Measurements from ENCODE around the gene MBIP.
"Not testable (repeated sequence)": the region's sequence is repeated elsewhere in the genome, so short reads cannot be mapped to it uniquely, and the experiment has no call there.

The MBIP gene

GRCh38 chr14:36356862-36357261 is 36.4 kb upstream of the MBIP start:
- Histone ChIP-seq H3K27ac (no peak overlapping the region), H3K4me3 (no peak overlapping the region)
- DNase-seq (ENCODE audit: low spot score): no peak
- no peak for TF ChIP-seq CTCF (IDR thresholded peaks at IDR 0.05)

- TF ChIP-seq CTCF (IDR thresholded peaks at IDR 0.05): no peak
- no peak overlapping the region for H3K4me3 ChIP-seq
- no peak overlapping the region for H3K27ac ChIP-seq
- DNase-seq (ENCODE audit: low spot score): no peak
Measured at GRCh38 chr14:36346052-36346451, 25.6 kb upstream of the MBIP start.

- H3K4me3 ChIP-seq: no peak overlapping the region
- no peak overlapping the region for H3K27ac ChIP-seq
- DNase-seq (ENCODE audit: low spot score): no peak
- no peak for TF ChIP-seq CTCF (IDR thresholded peaks at IDR 0.05)
Measured at GRCh38 chr14:36344211-36344610, 23.8 kb upstream of the MBIP start.

- DNase-seq (ENCODE audit: low spot score); H3K27ac ChIP-seq; H3K4me3 ChIP-seq: not testable (repeated sequence)
Measured at GRCh38 chr14:36341811-36342210, 21.4 kb upstream of the MBIP start.

GRCh38 chr14:36340276-36340890 is 19.9 kb upstream of the MBIP start:
- no peak for TF ChIP-seq CTCF (IDR thresholded peaks at IDR 0.05)
- no peak for DNase-seq (ENCODE audit: low spot score)
- Histone ChIP-seq H3K4me3 (no peak overlapping the region), H3K27ac (no peak overlapping the region)

- no peak for DNase-seq (ENCODE audit: low spot score)
- Histone ChIP-seq H3K4me3 (no peak overlapping the region), H3K27ac (no peak overlapping the region)
- no peak for TF ChIP-seq CTCF (IDR thresholded peaks at IDR 0.05)
Measured at GRCh38 chr14:36339816-36340215, 19.4 kb upstream of the MBIP start.

- TF ChIP-seq CTCF (IDR thresholded peaks at IDR 0.05): no peak
- no peak overlapping the region for H3K4me3 ChIP-seq
- DNase-seq (ENCODE audit: low spot score): no peak
- H3K27ac ChIP-seq: no peak overlapping the region
Measured at GRCh38 chr14:36333119-36333518, 12.7 kb upstream of the MBIP start.

- not testable (repeated sequence) for H3K27ac ChIP-seq; H3K4me3 ChIP-seq; DNase-seq (ENCODE audit: low spot score)
Measured at GRCh38 chr14:36327573-36327972, 7.1 kb upstream of the MBIP start.
